Measurements from ENCODE around the gene ARHGAP29.

DNA sequence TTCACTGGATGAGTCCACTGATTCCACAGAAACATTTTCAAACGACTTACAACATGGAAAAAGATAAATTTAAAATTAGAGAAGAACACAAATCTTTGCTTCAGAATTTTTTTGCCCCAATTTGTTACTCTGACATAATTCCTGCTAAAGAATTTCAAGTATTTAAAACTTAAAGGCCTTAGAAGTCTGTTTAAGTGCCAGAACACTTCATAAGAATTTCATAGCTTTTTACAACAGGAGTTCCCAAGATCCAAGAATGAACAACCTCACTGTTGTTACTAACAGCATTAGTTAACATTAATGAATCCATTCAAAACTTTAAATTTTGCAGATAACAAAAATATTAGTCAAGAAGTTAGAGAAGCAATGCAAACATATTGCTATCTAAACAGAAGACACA is 31.7 kb downstream of the ARHGAP29 start:
- TF ChIP-seq, protein P1, sequence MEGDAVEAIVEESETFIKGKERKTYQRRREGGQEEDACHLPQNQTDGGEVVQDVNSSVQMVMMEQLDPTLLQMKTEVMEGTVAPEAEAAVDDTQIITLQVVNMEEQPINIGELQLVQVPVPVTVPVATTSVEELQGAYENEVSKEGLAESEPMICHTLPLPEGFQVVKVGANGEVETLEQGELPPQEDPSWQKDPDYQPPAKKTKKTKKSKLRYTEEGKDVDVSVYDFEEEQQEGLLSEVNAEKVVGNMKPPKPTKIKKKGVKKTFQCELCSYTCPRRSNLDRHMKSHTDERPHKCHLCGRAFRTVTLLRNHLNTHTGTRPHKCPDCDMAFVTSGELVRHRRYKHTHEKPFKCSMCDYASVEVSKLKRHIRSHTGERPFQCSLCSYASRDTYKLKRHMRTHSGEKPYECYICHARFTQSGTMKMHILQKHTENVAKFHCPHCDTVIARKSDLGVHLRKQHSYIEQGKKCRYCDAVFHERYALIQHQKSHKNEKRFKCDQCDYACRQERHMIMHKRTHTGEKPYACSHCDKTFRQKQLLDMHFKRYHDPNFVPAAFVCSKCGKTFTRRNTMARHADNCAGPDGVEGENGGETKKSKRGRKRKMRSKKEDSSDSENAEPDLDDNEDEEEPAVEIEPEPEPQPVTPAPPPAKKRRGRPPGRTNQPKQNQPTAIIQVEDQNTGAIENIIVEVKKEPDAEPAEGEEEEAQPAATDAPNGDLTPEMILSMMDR (IDR thresholded peaks at IDR 0.05; ENCODE audit: low read length), result no peak
- TF ChIP-seq EZH2 (IDR thresholded peaks at IDR 0.05; ENCODE audit: borderline replicate concordance, low read length), result no peak
